Fibroblast of lung (primary cell): ENCODE results near the gene NKAIN4. TPM values are rescaled to one million over a fixed set of nuclear protein-coding genes. Genes with fewer than 3 reads are reported as not detected.

Experiments used
- DNase-seq, 2 donors: peaks; one replicate each; pipeline versions ENCODE4 v3.0.0 to v3.0.0-alpha.2; 2010; ENCODE audit warnings: low read depth in 2 of 2
- H2AFZ ChIP-seq: 2 replicates; pipeline ENCODE4 v1.5.1; 2012; ENCODE audit warnings: low read length, control low read depth, inconsistent platforms
- H3K27ac ChIP-seq: 2 replicates; pipeline ENCODE4 v1.5.1; 2011; ENCODE audit warnings: low read length, control low read depth; ENCODE audit not compliant: insufficient read depth
- H3K27me3 ChIP-seq: 2 replicates; pipeline ENCODE4 v1.5.1; 2011; ENCODE audit warnings: mild to moderate bottlenecking, low read length; ENCODE audit not compliant: control insufficient read depth, insufficient read depth
- H3K36me3 ChIP-seq: 2 replicates; pipeline ENCODE4 v1.5.1; 2011; ENCODE audit warnings: low read length; ENCODE audit not compliant: control insufficient read depth, insufficient read depth
- H3K4me1 ChIP-seq: 2 replicates; pipeline ENCODE4 v1.5.1; 2011; ENCODE audit warnings: low read length; ENCODE audit not compliant: control insufficient read depth, insufficient read depth; ENCODE audit errors: extremely low read depth
- H3K4me2 ChIP-seq: 2 replicates; pipeline ENCODE4 v1.5.1; 2011; ENCODE audit warnings: low read length, control low read depth; ENCODE audit not compliant: insufficient read depth; ENCODE audit errors: extremely low read depth
- H3K4me3 ChIP-seq, 4 experiments: fragments of 200-600 bp in 1 of 4; sonication (generic) in 1 of 4; replicated peaks in 1 of 4; 2 replicates each; pipeline ENCODE4 v1.5.1; 2011 to 2016; ENCODE audit warnings: low read length in 4 of 4, low read depth in 3 of 4, mild to moderate bottlenecking in 3 of 4, control low read depth in 2 of 4, inconsistent platforms in 1 of 4, mixed read lengths in 1 of 4; ENCODE audit not compliant: insufficient read depth in 1 of 4; ENCODE audit errors: control extremely low read depth in 1 of 4
- H3K79me2 ChIP-seq: 2 replicates; pipeline ENCODE4 v1.5.1; 2012; ENCODE audit warnings: mild to moderate bottlenecking, low read length, inconsistent platforms; ENCODE audit not compliant: control insufficient read depth, insufficient read depth
- H3K9ac ChIP-seq: 2 replicates; pipeline ENCODE4 v1.5.1; 2011; ENCODE audit warnings: mild to moderate bottlenecking, low read length, control low read depth; ENCODE audit not compliant: insufficient read depth
- H3K9me3 ChIP-seq: 2 replicates; pipeline ENCODE4 v1.5.1; 2012; ENCODE audit warnings: low read depth, low read length; ENCODE audit not compliant: control insufficient read depth, insufficient read depth
- H4K20me1 ChIP-seq: 2 replicates; pipeline ENCODE4 v1.5.1; 2011; ENCODE audit warnings: low read length; ENCODE audit not compliant: control insufficient read depth, insufficient read depth; ENCODE audit errors: extremely low read depth
- EZH2 ChIP-seq: IDR thresholded peaks from 2 replicates; pipeline ENCODE4 v1.5.1; 2012; ENCODE audit warnings: low read length, control low read depth, mild to moderate bottlenecking; ENCODE audit errors: missing control alignments
- polyA plus RNA-seq, 2 donors: library from polyadenylated mRNA; depleted of rRNA in 1 of 2; stranded (reverse) in 1 of 2; unstranded in 1 of 2; fragments of >200 nt; gene quantifications; 2 replicates each; pipeline ENCODE4 v1.2.1, GENCODE V29; 2011 to 2012; ENCODE audit warnings: missing spikeins in 1 of 2
- total RNA-seq: library from RNA; depleted of rRNA; stranded (reverse); fragments of >200 nt; gene quantifications from 2 replicates; pipeline ENCODE4 v1.2.1, GENCODE V29; 2014
- TF ChIP-seq, protein P1 (sequence below), 2 donors: IDR thresholded peaks in 1 of 2; conservative IDR thresholded peaks in 1 of 2; 1 replicate in 1 of 2; 2 replicates in 1 of 2; pipeline ENCODE4 v1.5.1; 2011 to 2012; ENCODE audit warnings: low read length in 2 of 2, control low read depth in 1 of 2, inconsistent platforms in 1 of 2, low read depth in 1 of 2, mild to moderate bottlenecking in 1 of 2

NKAIN4 gene
- total and polyA plus RNA-seq, 2 donors (not counting 1 experiment from before 2014, with no cell fraction given) = not detected

DNA sequence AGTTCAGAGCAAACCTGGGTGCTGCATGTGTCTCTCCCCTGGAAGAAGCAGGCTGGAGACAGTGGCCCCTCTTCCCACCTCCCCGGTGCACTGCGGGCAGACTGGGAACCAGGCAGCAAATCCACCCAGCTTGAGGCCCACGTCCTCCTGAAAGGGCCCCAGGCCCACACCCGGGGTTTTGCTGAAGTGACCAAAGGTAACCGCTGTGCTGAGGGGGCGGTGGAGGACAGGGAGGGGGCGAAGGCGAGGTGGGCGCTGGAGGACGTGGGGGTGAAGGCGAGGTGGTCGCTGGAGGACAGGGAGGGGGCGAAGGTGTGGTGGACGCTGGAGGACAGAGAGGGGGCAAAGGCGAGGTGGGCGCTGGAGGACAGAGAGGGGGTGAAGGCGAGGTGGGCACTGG lies 20.3 kb downstream of the NKAIN4 start:
- H3K9me3 ChIP-seq = no peaks in the 10 kb centered on the region
- H3K27me3 ChIP-seq = peaks cover 4% of the 10 kb centered on the region
- DNase-seq = no peak
- H3K4me3 ChIP-seq = no peak overlapping the region
- H3K4me1 ChIP-seq = peaks cover 14% of the 10 kb centered on the region
- no peaks in the 10 kb centered on the region for H3K36me3 ChIP-seq
- H3K4me2 ChIP-seq = no peak overlapping the region
- H3K79me2 ChIP-seq = no peaks in the 10 kb centered on the region
- no peak overlapping the region for H3K27ac ChIP-seq
- TF ChIP-seq, protein P1, sequence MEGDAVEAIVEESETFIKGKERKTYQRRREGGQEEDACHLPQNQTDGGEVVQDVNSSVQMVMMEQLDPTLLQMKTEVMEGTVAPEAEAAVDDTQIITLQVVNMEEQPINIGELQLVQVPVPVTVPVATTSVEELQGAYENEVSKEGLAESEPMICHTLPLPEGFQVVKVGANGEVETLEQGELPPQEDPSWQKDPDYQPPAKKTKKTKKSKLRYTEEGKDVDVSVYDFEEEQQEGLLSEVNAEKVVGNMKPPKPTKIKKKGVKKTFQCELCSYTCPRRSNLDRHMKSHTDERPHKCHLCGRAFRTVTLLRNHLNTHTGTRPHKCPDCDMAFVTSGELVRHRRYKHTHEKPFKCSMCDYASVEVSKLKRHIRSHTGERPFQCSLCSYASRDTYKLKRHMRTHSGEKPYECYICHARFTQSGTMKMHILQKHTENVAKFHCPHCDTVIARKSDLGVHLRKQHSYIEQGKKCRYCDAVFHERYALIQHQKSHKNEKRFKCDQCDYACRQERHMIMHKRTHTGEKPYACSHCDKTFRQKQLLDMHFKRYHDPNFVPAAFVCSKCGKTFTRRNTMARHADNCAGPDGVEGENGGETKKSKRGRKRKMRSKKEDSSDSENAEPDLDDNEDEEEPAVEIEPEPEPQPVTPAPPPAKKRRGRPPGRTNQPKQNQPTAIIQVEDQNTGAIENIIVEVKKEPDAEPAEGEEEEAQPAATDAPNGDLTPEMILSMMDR (conservative IDR thresholded peaks at IDR 0.05 in 1 of 2, IDR thresholded peaks at IDR 0.05 in 1 of 2; ENCODE audit: low read depth in 1 of 2, low read length in 2 of 2) = no peak
- no peak for TF ChIP-seq EZH2
- H3K9ac ChIP-seq = no peak overlapping the region
- H4K20me1 ChIP-seq = no peaks in the 10 kb centered on the region
- H2AFZ ChIP-seq = no peak overlapping the region

DNA sequence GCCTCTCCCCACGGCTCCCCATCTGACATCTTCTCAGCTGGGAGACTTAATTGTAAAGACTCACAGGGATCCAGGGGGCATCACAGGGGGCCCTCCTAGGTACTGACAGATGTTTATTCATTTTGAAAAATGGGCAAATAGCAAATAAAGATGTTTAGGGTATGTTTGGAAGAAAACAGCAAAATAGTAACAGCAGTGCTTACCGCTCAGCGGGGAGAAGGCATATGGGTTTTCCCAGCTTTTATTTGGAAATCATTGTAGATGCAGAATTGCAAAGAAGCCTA lies 21.3 kb downstream of the NKAIN4 start:
- no peaks in the 10 kb centered on the region for H3K36me3 ChIP-seq
- H3K4me3 ChIP-seq = no peak overlapping the region
- peak overlapping the region; percentile 41 for H3K9ac ChIP-seq
- no peaks in the 10 kb centered on the region for H4K20me1 ChIP-seq
- H3K27me3 ChIP-seq = peaks cover 7% of the 10 kb centered on the region
- H3K4me2 ChIP-seq = no peak overlapping the region
- TF ChIP-seq, protein P1 (conservative IDR thresholded peaks at IDR 0.05 in 1 of 2, IDR thresholded peaks at IDR 0.05 in 1 of 2; ENCODE audit: low read depth in 1 of 2, low read length in 2 of 2) = no peak
- no peak for TF ChIP-seq EZH2
- no peaks in the 10 kb centered on the region for H3K9me3 ChIP-seq
- H3K79me2 ChIP-seq = no peaks in the 10 kb centered on the region
- peak overlapping the region; percentile 45 for H3K27ac ChIP-seq
- peaks cover 14% of the 10 kb centered on the region for H3K4me1 ChIP-seq
- peak in 1 of 2 donors; percentile 14 for DNase-seq
- H2AFZ ChIP-seq = no peak overlapping the region

DNA sequence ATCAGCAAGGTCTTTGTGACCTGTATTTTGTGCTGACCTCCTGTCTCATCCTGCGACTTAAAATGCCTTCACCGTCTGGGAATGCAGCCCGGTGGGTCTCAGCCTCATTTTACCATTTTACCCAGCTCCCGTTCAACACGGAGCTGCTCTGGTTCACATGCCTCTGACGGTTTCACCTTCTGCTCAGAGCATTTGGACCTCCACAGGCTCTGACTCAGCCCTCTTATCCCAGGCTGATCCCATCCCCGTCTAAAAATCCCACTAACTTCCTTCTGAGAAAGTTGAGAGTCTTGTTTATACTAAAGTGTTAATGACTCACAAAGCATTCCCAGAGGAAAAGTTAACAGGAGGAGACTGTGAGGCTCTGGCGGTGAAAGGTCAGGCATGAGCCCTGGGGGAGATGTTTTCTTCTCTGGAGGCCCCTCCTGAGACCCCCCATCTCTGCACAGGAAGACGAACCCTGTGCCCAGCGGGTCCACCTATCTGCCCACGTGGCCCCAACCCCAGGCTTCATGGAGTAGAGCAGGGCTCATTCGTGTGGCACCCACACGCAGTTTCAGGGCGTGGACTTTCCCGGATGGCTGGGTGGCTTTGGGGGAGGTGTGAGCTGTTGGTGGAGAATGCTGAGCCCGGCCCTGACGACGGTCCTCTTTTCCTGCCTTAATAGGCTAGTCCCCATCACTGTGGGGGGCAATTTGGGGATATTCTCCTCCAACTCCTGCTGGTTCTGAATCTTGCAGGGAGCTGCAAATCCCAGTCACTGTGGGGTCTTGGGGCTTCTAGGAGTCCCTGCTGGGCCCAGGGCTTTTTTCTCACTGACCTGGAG lies 21.8 kb downstream of the NKAIN4 start:
- peak overlapping the region; percentile 52 for H3K4me2 ChIP-seq
- peaks cover 7% of the 10 kb centered on the region for H3K27me3 ChIP-seq
- H2AFZ ChIP-seq = no peak overlapping the region
- peaks cover 14% of the 10 kb centered on the region for H3K4me1 ChIP-seq
- H3K4me3 ChIP-seq = no peak overlapping the region
- DNase-seq = peak; percentile 93 to 97
- peak overlapping the region; percentile 45 for H3K27ac ChIP-seq
- H3K36me3 ChIP-seq = no peaks in the 10 kb centered on the region
- TF ChIP-seq, protein P1 (conservative IDR thresholded peaks at IDR 0.05 in 1 of 2, IDR thresholded peaks at IDR 0.05 in 1 of 2; ENCODE audit: low read depth in 1 of 2, low read length in 2 of 2) = no peak
- TF ChIP-seq EZH2 = no peak
- H3K9ac ChIP-seq = peak overlapping the region; percentile 41
- H3K9me3 ChIP-seq = no peaks in the 10 kb centered on the region
- no peaks in the 10 kb centered on the region for H3K79me2 ChIP-seq
- H4K20me1 ChIP-seq = no peaks in the 10 kb centered on the region
